HG02623 (cell line): ENCODE data around the gene FLT3LG.
A peak's percentile ranks its signal among the peaks of the same experiment; 100 is the strongest.
"Not testable (repeated sequence)": the region's sequence is repeated elsewhere in the genome, so short reads cannot be mapped to it uniquely, and the experiment has no call there.

Experiments used
- ATAC-seq: cut with Tn5 transposase; IDR thresholded peaks from one replicate; pipeline ENCODE4 v1.9.1; 2021; ENCODE audit warnings: moderate library complexity; ENCODE audit not compliant: unreplicated experiment

The FLT3LG gene

DNA sequence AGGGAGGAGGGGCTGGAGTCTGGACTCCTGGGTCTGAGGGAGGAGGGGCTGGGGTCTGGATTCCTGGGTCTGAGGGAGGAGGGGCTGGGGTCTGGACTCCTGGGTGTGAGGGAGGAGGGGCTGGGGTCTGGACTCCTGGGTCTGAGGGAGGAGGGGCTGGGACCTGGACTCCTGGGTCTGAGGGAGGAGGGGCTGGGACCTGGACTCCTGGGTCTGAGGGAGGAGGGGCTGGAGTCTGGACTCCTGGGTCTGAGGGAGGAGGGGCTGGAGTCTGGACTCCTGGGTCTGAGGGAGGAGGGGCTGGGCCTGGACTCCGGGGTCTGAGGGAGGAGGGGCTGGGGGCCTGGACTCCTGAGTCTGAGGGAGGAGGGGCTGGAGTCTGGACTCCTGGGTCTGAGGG lies 12.9 kb upstream of the FLT3LG start:
- ATAC-seq = not testable (repeated sequence)

DNA sequence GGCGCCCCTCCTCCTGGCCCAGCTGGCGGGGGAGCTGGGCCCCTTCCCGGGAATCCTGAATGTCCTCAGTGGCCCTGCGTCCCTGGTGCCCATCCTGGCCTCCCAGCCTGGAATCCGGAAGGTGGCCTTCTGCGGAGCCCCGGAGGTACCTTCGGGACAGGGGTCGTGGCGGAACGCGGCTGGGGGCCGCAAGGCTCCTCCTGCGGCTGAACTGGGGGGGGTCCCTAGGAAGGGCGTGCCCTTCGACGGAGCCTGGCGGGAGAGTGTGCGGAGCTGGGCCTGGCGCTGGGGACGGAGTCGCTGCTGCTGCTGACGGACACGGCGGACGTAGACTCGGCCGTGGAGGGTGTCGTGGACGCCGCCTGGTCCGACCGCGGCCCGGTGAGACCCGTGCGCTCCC lies 12.4 kb upstream of the FLT3LG start:
- no peak for ATAC-seq

GRCh38 chr19:49462492-49462891 lies 11.5 kb upstream of the FLT3LG start:
- ATAC-seq = no peak

DNA sequence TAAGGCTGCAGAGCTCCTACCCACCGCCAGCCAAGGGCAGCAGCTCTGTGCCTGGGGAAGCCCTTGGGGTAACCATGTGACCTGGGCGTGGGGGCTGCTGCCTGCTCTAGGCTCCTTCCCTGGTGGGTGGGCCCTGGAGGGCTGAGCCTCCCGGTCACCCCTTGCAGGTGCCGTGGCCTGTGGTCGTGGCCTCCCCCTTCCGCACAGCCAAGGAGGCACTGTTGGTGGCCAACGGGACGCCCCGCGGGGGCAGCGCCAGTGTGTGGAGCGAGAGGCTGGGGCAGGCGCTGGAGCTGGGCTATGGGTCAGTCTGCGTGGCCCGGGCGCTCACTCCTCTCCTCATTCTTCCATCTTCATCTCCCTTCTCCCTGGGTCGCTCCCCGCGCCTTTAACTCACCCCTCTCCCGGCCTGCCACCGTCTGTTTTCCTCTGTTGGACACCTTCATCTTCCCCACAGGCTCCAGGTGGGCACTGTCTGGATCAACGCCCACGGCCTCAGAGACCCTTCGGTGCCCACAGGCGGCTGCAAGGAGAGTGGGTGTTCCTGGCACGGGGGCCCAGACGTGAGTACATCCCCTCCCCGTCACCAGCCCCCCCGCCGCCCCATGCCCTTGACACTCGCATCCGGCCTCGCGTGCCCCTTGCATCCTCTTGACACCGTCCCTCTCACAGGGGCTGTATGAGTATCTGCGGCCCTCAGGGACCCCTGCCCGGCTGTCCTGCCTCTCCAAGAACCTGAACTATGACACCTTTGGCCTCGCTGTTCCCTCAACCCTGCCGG lies 9.9 kb upstream of the FLT3LG start:
- ATAC-seq = no peak

DNA sequence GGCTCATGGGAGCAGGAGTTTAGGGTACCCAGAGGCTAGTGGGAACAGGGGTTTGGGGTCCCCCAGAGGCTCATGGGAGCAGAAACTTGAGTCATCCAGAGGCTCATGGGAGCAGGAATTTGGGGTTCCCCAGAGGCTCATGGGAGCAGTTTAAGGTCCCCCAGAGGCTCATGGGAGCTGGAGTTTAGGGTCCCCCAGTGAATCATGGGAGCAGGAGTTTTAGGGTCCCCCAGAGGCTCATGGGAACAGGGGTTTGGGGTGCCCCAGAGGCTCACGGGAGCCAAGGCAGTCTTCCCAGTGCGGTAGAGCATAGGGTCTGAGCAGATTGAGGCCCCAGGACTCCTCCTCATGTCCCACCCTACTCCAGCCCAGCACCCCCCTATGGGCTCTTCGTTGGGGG lies 8.6 kb upstream of the FLT3LG start:
- no peak for ATAC-seq

DNA sequence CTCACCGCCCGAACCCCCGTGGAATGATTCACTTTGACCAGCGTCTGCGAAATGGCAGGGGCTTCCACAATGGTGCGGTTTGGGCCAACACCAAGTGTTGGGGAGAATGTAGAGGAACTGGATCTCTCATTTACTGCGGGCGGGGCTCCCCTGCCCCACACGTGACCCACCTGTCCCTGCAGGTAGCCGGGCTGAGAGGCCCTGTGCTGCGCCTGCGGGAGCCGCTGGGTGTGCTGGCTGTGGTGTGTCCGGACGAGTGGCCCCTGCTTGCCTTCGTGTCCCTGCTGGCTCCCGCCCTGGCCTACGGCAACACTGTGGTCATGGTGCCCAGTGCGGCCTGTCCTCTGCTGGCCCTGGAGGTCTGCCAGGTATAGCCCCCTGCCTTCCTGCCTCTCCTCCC lies 5.8 kb upstream of the FLT3LG start:
- no peak for ATAC-seq

- peak; percentile 61 for ATAC-seq
Measured at GRCh38 chr19:49468746-49469447, 5.1 kb upstream of the FLT3LG start.

DNA sequence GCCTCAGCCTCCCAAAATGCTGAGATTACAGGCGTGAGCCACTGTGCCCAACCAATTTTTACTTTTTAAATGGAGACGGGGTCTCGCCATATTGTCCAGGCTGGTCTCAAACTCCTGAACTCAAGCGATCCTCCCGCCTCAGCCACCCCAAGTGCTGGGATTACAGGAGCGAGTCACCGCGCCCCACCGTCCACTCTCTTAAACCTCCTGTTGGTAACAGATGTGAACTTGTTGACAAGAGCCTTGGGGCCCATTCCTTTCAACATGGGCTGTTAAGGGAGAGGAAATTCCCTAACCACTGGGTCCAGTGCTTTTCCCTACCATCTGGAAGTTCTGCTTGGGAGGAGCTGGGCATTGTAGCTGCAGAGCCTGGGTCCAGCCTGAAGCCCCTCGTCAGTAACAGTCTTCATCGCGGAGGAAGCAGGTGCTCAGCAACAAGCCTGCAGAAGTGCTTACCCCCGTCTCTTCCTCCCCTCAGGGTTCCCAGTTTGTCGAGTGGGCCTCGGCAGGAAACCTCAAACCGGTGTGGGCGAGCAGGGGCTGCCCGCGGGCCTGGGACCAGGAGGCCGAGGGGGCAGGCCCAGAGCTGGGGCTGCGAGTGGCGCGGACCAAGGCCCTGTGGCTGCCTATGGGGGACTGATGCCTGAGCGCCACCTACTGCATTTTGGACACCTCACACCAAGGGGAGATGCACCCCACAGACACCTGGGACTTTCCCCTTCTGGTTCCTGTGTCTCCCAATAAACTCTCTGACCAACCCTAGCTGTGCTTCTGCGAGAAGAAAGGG lies 4.0 kb upstream of the FLT3LG start:
- peak; percentile 38 for ATAC-seq

GRCh38 chr19:49470615-49470978 lies 3.4 kb upstream of the FLT3LG start:
- no peak for ATAC-seq

DNA sequence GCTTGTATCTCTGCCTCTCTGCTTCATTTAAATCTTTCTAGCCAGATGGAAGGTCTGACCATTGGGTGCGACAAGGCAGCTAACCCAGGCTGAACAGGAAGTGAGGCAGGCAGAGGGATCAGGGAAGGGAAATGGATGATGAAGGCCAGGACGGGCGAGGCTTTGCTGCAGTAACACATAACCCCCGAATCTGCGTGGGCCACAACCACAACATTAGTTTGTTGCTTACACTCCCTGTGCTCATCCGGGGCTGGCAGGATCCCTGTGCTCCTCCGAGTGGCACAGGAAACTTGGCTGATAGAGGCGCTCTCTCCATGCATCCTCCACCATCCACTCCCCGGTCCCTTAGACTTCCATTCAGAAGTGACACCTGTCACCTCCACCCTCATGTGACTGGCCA lies 1.1 kb upstream of the FLT3LG start:
- ATAC-seq = no peak

DNA sequence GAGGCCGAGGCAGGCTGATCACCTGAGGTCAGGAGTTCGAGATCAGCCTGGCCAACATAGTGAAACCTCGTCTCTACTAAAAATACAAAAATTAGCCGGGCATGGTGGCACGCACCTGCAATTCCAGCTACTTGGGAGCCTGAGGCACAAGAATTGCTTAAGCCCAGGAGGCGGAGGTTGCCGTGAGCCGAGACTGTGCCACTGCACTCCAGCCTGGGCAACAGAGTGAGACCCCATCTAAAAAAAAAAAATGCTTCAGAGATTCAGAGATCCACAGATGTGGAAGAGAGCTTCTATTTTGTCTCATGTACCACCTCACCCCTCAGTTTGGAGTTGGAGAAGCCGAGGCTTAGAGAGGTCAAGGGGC lies 531 bp upstream of the FLT3LG start:
- not testable (repeated sequence) for ATAC-seq

- no peak for ATAC-seq
Measured at GRCh38 chr19:49474542-49474924, 518 bp downstream of the FLT3LG start.

DNA sequence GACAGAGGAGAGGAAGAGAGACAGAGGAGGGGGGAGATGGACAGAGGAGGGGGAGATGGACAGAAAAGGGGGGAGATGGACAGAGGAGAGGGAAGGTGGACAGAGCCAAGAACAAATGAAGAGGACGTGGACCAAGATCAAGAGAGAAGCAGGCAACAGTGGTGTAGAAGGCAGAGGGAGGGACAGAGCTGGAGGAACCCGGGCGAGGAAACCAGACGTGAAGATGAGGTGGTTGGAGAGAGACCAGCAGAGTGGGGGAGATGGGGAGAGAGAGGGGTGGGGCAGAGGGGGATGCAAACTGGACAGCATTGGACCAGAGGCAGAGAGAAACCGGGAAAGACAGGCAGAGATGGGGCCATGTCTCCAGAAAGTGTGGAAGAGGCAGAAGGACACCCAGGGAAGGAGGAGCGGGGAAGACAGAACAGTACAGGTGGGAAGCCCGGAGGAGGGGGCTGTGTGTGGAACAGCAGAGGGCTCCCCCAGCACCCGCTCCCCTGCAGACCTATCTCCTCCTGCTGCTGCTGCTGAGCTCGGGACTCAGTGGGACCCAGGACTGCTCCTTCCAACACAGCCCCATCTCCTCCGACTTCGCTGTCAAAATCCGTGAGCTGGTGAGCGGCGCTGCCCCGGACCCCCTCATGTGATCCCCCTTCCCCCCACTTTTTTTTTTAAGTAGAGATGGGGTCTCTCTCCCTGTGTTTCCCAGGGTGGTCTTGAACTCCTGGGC lies 1.3 kb downstream of the FLT3LG start:
- ATAC-seq = no peak

- ATAC-seq = no peak
Measured at GRCh38 chr19:49475995-49476880, 2.2 kb downstream of the FLT3LG start.

DNA sequence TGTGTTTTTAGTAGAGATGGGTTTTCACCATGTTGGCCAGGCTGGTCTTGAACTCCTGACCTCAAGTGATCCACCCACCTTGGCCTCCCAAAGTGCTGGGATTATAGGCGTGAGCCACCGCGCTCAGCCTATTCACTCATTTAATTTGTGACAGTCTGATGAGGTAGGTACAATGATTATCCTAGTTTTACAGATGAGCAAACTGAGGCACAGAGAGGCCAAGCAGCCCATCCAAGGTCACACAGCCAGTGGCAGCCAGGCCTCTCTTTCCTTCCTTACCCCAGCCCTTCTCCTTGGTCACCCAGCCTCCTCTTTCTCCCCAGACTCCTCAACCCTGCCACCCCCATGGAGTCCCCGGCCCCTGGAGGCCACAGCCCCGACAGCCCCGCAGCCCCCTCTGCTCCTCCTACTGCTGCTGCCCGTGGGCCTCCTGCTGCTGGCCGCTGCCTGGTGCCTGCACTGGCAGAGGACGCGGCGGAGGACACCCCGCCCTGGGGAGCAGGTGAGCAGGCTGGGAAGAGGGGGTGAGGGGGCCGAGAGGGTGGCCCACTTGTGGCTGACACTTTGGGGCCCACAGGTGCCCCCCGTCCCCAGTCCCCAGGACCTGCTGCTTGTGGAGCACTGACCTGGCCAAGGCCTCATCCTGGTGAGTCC lies 6.1 kb downstream of the FLT3LG start:
- ATAC-seq = no peak

GRCh38 chr19:49481020-49481683 lies 7.1 kb downstream of the FLT3LG start:
- no peak for ATAC-seq

DNA sequence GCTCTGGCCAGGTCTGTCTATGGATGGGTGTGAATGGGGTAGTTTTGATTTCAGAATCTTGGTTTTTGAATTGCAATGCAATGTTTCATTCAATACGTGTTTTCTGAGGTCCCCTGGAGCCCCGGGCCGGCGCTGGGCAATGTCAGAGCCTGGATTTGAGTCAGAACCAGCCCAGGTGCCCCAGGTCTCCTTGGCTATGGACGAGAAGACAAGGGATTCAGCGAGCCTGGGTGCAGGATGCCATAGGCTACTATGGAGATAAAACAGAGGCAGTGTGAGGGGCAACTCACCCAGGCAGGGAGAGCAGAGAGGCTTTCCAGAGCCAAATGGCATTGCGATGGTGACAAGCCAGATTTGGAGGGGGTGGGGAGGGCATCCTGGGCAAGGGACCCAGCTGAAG lies 12.2 kb downstream of the FLT3LG start:
- ATAC-seq = no peak

DNA sequence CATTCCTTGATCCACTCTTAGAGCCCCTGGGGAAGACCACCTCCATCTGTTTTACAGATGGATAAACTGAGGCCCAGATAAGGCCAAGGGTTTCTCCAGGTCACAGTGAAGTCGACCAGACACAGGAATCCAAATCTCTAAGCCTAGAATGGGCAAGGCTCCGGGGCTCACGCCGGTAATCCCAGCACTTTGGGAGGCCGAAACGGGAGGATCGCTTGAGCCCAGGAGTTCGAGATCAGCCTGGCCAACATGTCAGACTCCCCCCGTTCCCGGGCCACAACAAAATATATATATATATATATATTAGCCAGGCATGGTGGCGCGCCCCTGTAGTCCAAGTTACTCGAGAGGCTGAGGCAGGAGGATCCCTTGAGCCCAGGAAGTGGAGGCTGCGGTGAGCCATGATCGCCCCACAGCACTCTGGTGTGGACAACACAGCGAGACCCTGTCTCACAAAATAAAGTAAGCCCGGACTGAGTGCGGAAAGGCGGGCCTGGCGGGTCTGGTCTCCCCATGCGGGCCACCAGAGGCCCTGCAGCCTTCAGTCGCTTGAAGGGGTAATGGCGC lies 12.8 kb downstream of the FLT3LG start:
- ATAC-seq = no peak
